Osteocyte (in vitro differentiated cells): ENCODE data around the gene ANKH. TPM values are rescaled to one million over a fixed set of nuclear protein-coding genes. Genes with fewer than 3 reads are reported as not detected.

Experiments used
- DNase-seq: peaks from one replicate; pipeline ENCODE4 v3.0.0; 2021; ENCODE audit warnings: mixed read lengths; ENCODE audit not compliant: unreplicated experiment; ENCODE audit errors: extremely low spot score
- H3K27ac Mint-ChIP-seq: one replicate; pipeline ENCODE4 v1.8.0; 2021; ENCODE audit warnings: mild to moderate bottlenecking, mixed read lengths; ENCODE audit not compliant: unreplicated experiment
- H3K27me3 Mint-ChIP-seq: one replicate; pipeline ENCODE4 v1.8.0; 2021; ENCODE audit warnings: mixed read lengths; ENCODE audit not compliant: unreplicated experiment
- H3K36me3 Mint-ChIP-seq: one replicate; pipeline ENCODE4 v1.8.0; 2021; ENCODE audit warnings: mixed read lengths; ENCODE audit not compliant: unreplicated experiment
- H3K4me1 Mint-ChIP-seq: one replicate; pipeline ENCODE4 v1.8.0; 2021; ENCODE audit warnings: mixed read lengths; ENCODE audit not compliant: unreplicated experiment
- H3K4me3 Mint-ChIP-seq: one replicate; pipeline ENCODE4 v1.8.0; 2021; ENCODE audit warnings: mild to moderate bottlenecking, moderate library complexity, mixed read lengths; ENCODE audit not compliant: unreplicated experiment
- H3K9me3 Mint-ChIP-seq: one replicate; pipeline ENCODE4 v1.8.0; 2021; ENCODE audit warnings: mixed read lengths; ENCODE audit not compliant: unreplicated experiment
- total RNA-seq: library from RNA; stranded (reverse); gene quantifications from 2 replicates; pipeline ENCODE4 v1.2.1, GENCODE V29; 2021
- TF ChIP-seq, protein P1 (sequence below): fragments of 200-600 bp; sonication (generic); IDR thresholded peaks from 2 replicates; pipeline ENCODE4 v1.5.0; 2021; ENCODE audit warnings: antibody characterized with exemption, mild to moderate bottlenecking, moderate library complexity

The ANKH gene
- total RNA-seq, 1 donor from 2014 or later: 50.8 TPM

DNA sequence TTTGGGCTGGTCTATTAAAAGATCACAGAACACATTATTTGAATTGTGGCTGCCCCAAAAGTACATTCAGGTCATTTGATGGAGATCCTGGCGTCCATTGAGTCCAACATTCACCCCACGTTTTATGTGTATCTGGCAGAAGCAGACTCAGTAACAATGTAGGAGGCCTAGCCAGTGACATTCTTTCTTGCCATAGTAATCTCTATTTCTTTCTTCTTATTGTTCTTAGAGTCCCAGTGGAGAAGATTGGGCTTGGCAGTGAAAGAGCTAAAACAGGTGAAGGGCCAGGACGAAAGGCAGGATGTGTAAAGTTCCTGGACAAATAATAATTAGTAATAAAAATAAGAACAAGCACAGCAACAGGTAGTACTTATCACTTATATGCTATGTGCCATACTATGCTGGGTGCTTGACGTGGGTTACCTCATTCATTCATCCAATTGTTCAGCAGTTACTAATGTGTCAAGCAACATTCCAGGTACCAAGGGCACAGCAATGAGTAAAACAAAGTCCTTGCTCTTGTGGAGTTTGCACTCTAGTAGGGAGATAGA is 12.6 kb upstream of the ANKH start:
- H3K27ac Mint-ChIP-seq: no peak overlapping the region
- TF ChIP-seq, protein P1, sequence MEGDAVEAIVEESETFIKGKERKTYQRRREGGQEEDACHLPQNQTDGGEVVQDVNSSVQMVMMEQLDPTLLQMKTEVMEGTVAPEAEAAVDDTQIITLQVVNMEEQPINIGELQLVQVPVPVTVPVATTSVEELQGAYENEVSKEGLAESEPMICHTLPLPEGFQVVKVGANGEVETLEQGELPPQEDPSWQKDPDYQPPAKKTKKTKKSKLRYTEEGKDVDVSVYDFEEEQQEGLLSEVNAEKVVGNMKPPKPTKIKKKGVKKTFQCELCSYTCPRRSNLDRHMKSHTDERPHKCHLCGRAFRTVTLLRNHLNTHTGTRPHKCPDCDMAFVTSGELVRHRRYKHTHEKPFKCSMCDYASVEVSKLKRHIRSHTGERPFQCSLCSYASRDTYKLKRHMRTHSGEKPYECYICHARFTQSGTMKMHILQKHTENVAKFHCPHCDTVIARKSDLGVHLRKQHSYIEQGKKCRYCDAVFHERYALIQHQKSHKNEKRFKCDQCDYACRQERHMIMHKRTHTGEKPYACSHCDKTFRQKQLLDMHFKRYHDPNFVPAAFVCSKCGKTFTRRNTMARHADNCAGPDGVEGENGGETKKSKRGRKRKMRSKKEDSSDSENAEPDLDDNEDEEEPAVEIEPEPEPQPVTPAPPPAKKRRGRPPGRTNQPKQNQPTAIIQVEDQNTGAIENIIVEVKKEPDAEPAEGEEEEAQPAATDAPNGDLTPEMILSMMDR: no peak
- no peaks in the 10 kb centered on the region for H3K36me3 Mint-ChIP-seq
- no peaks in the 10 kb centered on the region for H3K9me3 Mint-ChIP-seq
- no peak for DNase-seq
- no peak overlapping the region for H3K4me3 Mint-ChIP-seq
- H3K27me3 Mint-ChIP-seq: peaks cover 23% of the 10 kb centered on the region
- H3K4me1 Mint-ChIP-seq: peaks cover 27% of the 10 kb centered on the region

DNA sequence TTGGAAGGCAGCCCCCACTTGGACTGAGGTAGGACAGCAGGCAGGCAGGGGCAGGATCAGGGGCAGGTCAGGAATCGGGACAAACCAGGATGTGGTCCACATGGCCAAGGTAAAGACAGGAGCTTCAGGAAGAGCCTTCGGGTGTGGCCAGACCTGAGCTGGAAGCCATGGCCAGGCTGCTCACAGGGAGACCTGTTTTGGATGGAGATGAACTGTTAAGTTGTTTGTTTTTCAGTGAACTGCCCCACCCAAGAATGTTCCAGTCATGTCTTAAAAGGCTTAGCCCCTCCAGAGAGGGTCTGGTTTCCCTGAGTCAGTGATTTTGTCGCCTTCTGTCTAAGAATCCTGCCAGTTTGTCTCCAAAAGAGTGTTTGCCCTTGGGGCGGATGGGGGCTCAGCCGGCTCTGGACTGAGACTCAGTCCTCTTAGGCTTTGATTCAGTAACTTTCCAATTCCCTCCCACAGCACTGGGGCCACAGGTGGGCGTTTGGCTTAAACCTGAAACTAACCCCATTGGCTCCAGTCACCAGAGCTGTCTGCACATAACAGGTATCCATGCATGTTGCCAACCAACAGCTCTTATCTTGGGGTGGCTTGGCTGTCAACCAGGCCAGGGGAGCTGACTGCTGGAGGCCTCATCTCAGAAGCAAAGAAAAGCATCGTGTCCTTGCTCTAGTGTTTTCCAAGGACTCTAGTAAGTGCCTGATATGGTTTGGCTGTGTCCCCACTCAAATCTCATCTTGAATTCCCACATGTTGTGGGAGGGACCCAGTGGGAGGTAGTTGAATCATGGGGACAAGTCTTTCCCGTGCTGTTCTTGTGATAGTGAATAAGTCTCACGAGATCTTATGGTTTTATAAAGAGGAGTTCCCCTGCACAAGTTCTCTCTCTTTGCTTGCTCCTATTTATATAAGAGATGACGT is 11.3 kb upstream of the ANKH start:
- peaks cover 15% of the 10 kb centered on the region for H3K27me3 Mint-ChIP-seq

DNA sequence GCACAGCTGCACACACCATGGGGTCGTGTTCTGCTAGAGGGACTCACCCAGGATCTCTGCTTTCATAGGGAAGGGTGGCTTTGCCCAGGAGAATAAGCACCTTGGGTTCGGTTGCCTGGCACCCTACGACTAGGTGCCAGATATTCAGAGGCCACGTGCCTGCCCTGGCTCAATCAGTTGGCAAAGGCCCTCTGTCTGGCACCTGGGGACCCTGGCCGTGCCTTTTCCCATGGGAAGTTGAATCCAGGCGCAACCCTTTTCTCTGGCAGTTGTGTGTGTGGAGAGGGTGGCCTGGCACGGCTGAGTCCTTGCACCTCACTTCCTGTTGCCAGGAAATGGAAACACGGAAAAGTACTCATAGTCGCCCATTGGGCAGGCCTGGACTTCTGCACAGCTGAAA is 10.2 kb upstream of the ANKH start:
- no peak overlapping the region for H3K4me3 Mint-ChIP-seq
- no peak for DNase-seq
- H3K27ac Mint-ChIP-seq: no peak overlapping the region
- no peaks in the 10 kb centered on the region for H3K9me3 Mint-ChIP-seq
- no peaks in the 10 kb centered on the region for H3K36me3 Mint-ChIP-seq
- peaks cover 18% of the 10 kb centered on the region for H3K27me3 Mint-ChIP-seq
- TF ChIP-seq, protein P1: no peak
- H3K4me1 Mint-ChIP-seq: peaks cover 27% of the 10 kb centered on the region

More for the DNA sequence above, 11.3 kb upstream of the ANKH start:
- no peaks in the 10 kb centered on the region for H3K9me3 Mint-ChIP-seq
- H3K4me3 Mint-ChIP-seq: no peak overlapping the region
- H3K4me1 Mint-ChIP-seq: peaks cover 27% of the 10 kb centered on the region
- H3K27ac Mint-ChIP-seq: peak overlapping the region; percentile 16
- no peak for DNase-seq
- TF ChIP-seq, protein P1: no peak
- no peaks in the 10 kb centered on the region for H3K36me3 Mint-ChIP-seq

- Mint-ChIP-seq H3K4me3 (no peak overlapping the region), H3K36me3 (no peaks in the 10 kb centered on the region), H3K27me3 (peaks cover 29% of the 10 kb centered on the region), H3K27ac (peak overlapping the region; percentile 45), H3K9me3 (no peaks in the 10 kb centered on the region), H3K4me1 (peaks cover 27% of the 10 kb centered on the region)
- no peak for DNase-seq
- TF ChIP-seq, protein P1: no peak
These were observed 9.1 kb upstream of the ANKH start for GRCh38 chr5:14880688-14881087.

- Mint-ChIP-seq H3K27ac (no peak overlapping the region), H3K4me3 (no peak overlapping the region), H3K27me3 (peaks cover 32% of the 10 kb centered on the region), H3K9me3 (no peaks in the 10 kb centered on the region), H3K36me3 (no peaks in the 10 kb centered on the region), H3K4me1 (peaks cover 27% of the 10 kb centered on the region)
- TF ChIP-seq, protein P1: no peak
- DNase-seq: no peak
These were observed 8.5 kb upstream of the ANKH start for GRCh38 chr5:14879937-14880589.
